CD4-positive, alpha-beta T cell treated with Interleukin-12 subunit alpha and Interleukin-12 subunit beta, for 1 hour (primary cell): Measurements from ENCODE around the gene ULK2.
A peak's percentile ranks its signal among the peaks of the same experiment; 100 is the strongest.

Experiments
- DNase-seq: peaks from one replicate; pipeline ENCODE4 v3.0.0-alpha.2; 2020

ULK2 gene

GRCh38 chr17:19744922-19745757 is 122.6 kb downstream of the ULK2 start:
- DNase-seq = peak; percentile 83

- no peak for DNase-seq
Measured at GRCh38 chr17:19744492-19744891, 123.2 kb downstream of the ULK2 start.

GRCh38 chr17:19743101-19744100 is 124.3 kb downstream of the ULK2 start:
- no peak for DNase-seq

- no peak for DNase-seq
Measured at GRCh38 chr17:19742495-19742894, 125.2 kb downstream of the ULK2 start.

GRCh38 chr17:19741832-19742457 is 125.8 kb downstream of the ULK2 start:
- DNase-seq = no peak

- no peak for DNase-seq
Measured at GRCh38 chr17:19740933-19741332, 126.8 kb downstream of the ULK2 start.

GRCh38 chr17:19739241-19740201 is 128.2 kb downstream of the ULK2 start:
- DNase-seq = no peak

- DNase-seq = no peak
Measured at GRCh38 chr17:19738757-19739156, 129.0 kb downstream of the ULK2 start.

GRCh38 chr17:19738073-19738449 is 129.7 kb downstream of the ULK2 start:
- DNase-seq = no peak

GRCh38 chr17:19737305-19738072 is 130.2 kb downstream of the ULK2 start:
- no peak for DNase-seq

GRCh38 chr17:19736071-19736470 is 131.7 kb downstream of the ULK2 start:
- no peak for DNase-seq

GRCh38 chr17:19733953-19734526 is 133.7 kb downstream of the ULK2 start:
- DNase-seq = no peak

- no peak for DNase-seq
Measured at GRCh38 chr17:19731626-19732025, 136.1 kb downstream of the ULK2 start.

- DNase-seq = no peak
Measured at GRCh38 chr17:19730843-19731242, 136.9 kb downstream of the ULK2 start.

GRCh38 chr17:19729900-19730299 is 137.8 kb downstream of the ULK2 start:
- DNase-seq = no peak

- DNase-seq = no peak
Measured at GRCh38 chr17:19728084-19728495, 139.6 kb downstream of the ULK2 start.

- DNase-seq = no peak
Measured at GRCh38 chr17:19727501-19728078, 140.1 kb downstream of the ULK2 start.

- no peak for DNase-seq
Measured at GRCh38 chr17:19726631-19727376, 140.9 kb downstream of the ULK2 start.

GRCh38 chr17:19725486-19725885 is 142.2 kb downstream of the ULK2 start:
- DNase-seq = no peak
